Smooth muscle cell (in vitro differentiated cells): Measurements from ENCODE around the gene COL8A1. TPM values are rescaled to one million over a fixed set of nuclear protein-coding genes. Genes with fewer than 3 reads are reported as not detected.

Source experiments
- DNase-seq: peaks from one replicate; lab custom pipeline; 2025; ENCODE audit not compliant: unreplicated experiment; lab: John Stamatoyannopoulos, UW
- H2AFZ ChIP-seq: fragments of 200-600 bp; sonication (generic); 2 replicates; pipeline ENCODE4 v1.6.0; 2016; ENCODE audit warnings: antibody characterized with exemption, low read depth, mild to moderate bottlenecking
- H3F3A ChIP-seq: fragments of 200-600 bp; sonication (generic); 2 replicates; pipeline ENCODE4 v1.6.0; 2017; ENCODE audit warnings: antibody characterized with exemption, low read depth
- H3K27ac ChIP-seq: fragments of 200-600 bp; sonication (generic); 2 replicates; pipeline ENCODE4 v1.5.1; 2016; ENCODE audit warnings: low read depth, mild to moderate bottlenecking
- H3K27me3 ChIP-seq: fragments of 200-600 bp; sonication (generic); 2 replicates; pipeline ENCODE4 v1.6.1; 2016; ENCODE audit warnings: low read depth, mild to moderate bottlenecking
- H3K36me3 ChIP-seq: fragments of 200-600 bp; sonication (generic); 2 replicates; pipeline ENCODE4 v1.5.1; 2016; ENCODE audit warnings: low read depth
- H3K4me1 ChIP-seq: fragments of 200-600 bp; sonication (generic); 2 replicates; pipeline ENCODE4 v1.5.1; 2016; ENCODE audit warnings: low read depth
- H3K4me2 ChIP-seq: fragments of 200-600 bp; sonication (generic); 2 replicates; pipeline ENCODE4 v1.6.0; 2016; ENCODE audit warnings: mild to moderate bottlenecking
- H3K4me3 ChIP-seq: fragments of 200-600 bp; sonication (generic); 2 replicates; pipeline ENCODE4 v1.5.1; 2016; ENCODE audit warnings: mild to moderate bottlenecking
- H3K79me2 ChIP-seq: fragments of 200-600 bp; sonication (generic); 2 replicates; pipeline ENCODE4 v1.6.0; 2016; ENCODE audit warnings: low read depth, mild to moderate bottlenecking
- H3K9ac ChIP-seq: fragments of 200-600 bp; sonication (generic); 2 replicates; pipeline ENCODE4 v1.6.0; 2016; ENCODE audit warnings: low read depth
- H3K9me3 ChIP-seq: fragments of 200-600 bp; sonication (generic); replicated peaks from 2 replicates; pipeline ENCODE4 v1.5.1; 2016; ENCODE audit warnings: low read depth
- H4K20me1 ChIP-seq: fragments of 200-600 bp; sonication (generic); 2 replicates; pipeline ENCODE4 v1.6.0; 2016; ENCODE audit warnings: low read depth
- CTCF ChIP-seq: fragments of 200-600 bp; sonication (generic); IDR thresholded peaks from 2 replicates; pipeline ENCODE4 v1.5.1; 2017; ENCODE audit warnings: borderline replicate concordance, mild to moderate bottlenecking, antibody characterized with exemption; ENCODE audit not compliant: insufficient read depth, poor library complexity, severe bottlenecking
- WGBS: methylation state at CpG from one replicate; pipeline ENCODE4 v1.1.7; 2016; ENCODE audit warnings: low lambda C conversion rate; 5-methylcytosine and 5-hydroxymethylcytosine counted together
- polyA plus RNA-seq: library from polyadenylated mRNA; unstranded; fragments of >200 nt; fragmentation: Nextera tagmentation; extraction: Ambion mirVana; gene quantifications from 2 replicates; pipeline ENCODE4 v1.2.1, GENCODE V29; 2016
- total RNA-seq: library from RNA; depleted of rRNA; stranded (reverse); fragments of >200 nt; gene quantifications from 2 replicates; pipeline ENCODE4 v1.2.3, GENCODE V29; 2014

Gene COL8A1
- total and polyA plus RNA-seq, 2 experiments from 2014 or later = 7.9 to 8.2 TPM

GRCh38 chr3:99825004-99825640 is 186.7 kb downstream of the COL8A1 start:
- no peaks in the 10 kb centered on the region for H3K9me3 ChIP-seq
- H3K4me1 ChIP-seq = no peaks in the 10 kb centered on the region
- WGBS = 67% methylated on average over 3 of the region's 3 CpGs
- H4K20me1 ChIP-seq = no peaks in the 10 kb centered on the region
- peak overlapping the region; percentile 4 for H3K27ac ChIP-seq
- no peak overlapping the region for H3K9ac ChIP-seq
- H3K36me3 ChIP-seq = no peaks in the 10 kb centered on the region
- no peak overlapping the region for H3K4me3 ChIP-seq
- H2AFZ ChIP-seq = no peak overlapping the region
- H3K27me3 ChIP-seq = no peaks in the 10 kb centered on the region
- peaks cover 28% of the 10 kb centered on the region for H3K79me2 ChIP-seq
- H3F3A ChIP-seq = no peaks in the 10 kb centered on the region
- H3K4me2 ChIP-seq = no peak overlapping the region
- no peak for DNase-seq
- TF ChIP-seq CTCF = no peak

- Histone ChIP-seq H3K36me3 (no peaks in the 10 kb centered on the region), H3F3A (no peaks in the 10 kb centered on the region), H3K4me3 (no peak overlapping the region), H3K27ac (no peak overlapping the region), H3K9me3 (no peaks in the 10 kb centered on the region), H3K4me2 (no peak overlapping the region), H4K20me1 (no peaks in the 10 kb centered on the region), H2AFZ (no peak overlapping the region), H3K27me3 (no peaks in the 10 kb centered on the region), H3K9ac (no peak overlapping the region), H3K4me1 (no peaks in the 10 kb centered on the region), H3K79me2 (peaks cover 29% of the 10 kb centered on the region)
- no peak for DNase-seq
- TF ChIP-seq CTCF = no peak
- WGBS = 95% methylated on average over 3 of the region's 3 CpGs
These were observed 191.4 kb downstream of the COL8A1 start for GRCh38 chr3:99829844-99830243.

GRCh38 chr3:99833617-99834205 is 195.3 kb downstream of the COL8A1 start:
- no peaks in the 10 kb centered on the region for H3K9me3 ChIP-seq
- peak overlapping the region; percentile 28 for H3K27ac ChIP-seq
- no peak overlapping the region for H2AFZ ChIP-seq
- H3K27me3 ChIP-seq = no peaks in the 10 kb centered on the region
- no peaks in the 10 kb centered on the region for H3F3A ChIP-seq
- no peak overlapping the region for H3K4me3 ChIP-seq
- no peak overlapping the region for H3K9ac ChIP-seq
- WGBS = 80% methylated on average over 4 of the region's 4 CpGs
- no peaks in the 10 kb centered on the region for H4K20me1 ChIP-seq
- peaks cover 24% of the 10 kb centered on the region for H3K79me2 ChIP-seq
- no peak for DNase-seq
- no peak for TF ChIP-seq CTCF
- no peaks in the 10 kb centered on the region for H3K36me3 ChIP-seq
- peak overlapping the region; percentile 8 for H3K4me2 ChIP-seq
- no peaks in the 10 kb centered on the region for H3K4me1 ChIP-seq
